CD14-positive monocyte (primary cell): Measurements from ENCODE around the gene MRPL9. TPM values are rescaled to one million over a fixed set of nuclear protein-coding genes. Genes with fewer than 3 reads are reported as not detected.

Experiments used
- DNase-seq, 3 donors: peaks; one replicate each; pipeline ENCODE4 v3.0.0-alpha.2; 2011 to 2022
- H2AFZ ChIP-seq: 2 replicates; pipeline ENCODE4 v1.6.0; 2012; ENCODE audit warnings: mild to moderate bottlenecking, low read depth, low read length, inconsistent platforms; ENCODE audit not compliant: insufficient read depth, poor library complexity, severe bottlenecking
- H3K27ac ChIP-seq, 2 donors: 1 replicate in 1 of 2; 2 replicates in 1 of 2; pipeline ENCODE4 v1.5.1; 2012 to 2013; ENCODE audit warnings: low read length in 2 of 2, control low read depth in 1 of 2, inconsistent platforms in 1 of 2, low read depth in 1 of 2, mild to moderate bottlenecking in 1 of 2
- H3K27me3 ChIP-seq, 2 donors: one replicate each; pipeline versions ENCODE4 v1.6.0 to v1.6.1; 2011 to 2013; ENCODE audit warnings: low read length in 2 of 2; ENCODE audit not compliant: control insufficient read depth in 2 of 2, insufficient read depth in 2 of 2
- H3K36me3 ChIP-seq, 2 donors: replicated peaks in 1 of 2; 1 replicate in 1 of 2; 2 replicates in 1 of 2; pipeline versions ENCODE4 v1.5.1 to v1.6.1; 2012 to 2013; ENCODE audit warnings: low read length in 2 of 2, control low read depth in 1 of 2, inconsistent platforms in 1 of 2, mild to moderate bottlenecking in 1 of 2; ENCODE audit not compliant: insufficient read depth in 2 of 2, control insufficient read depth in 1 of 2
- H3K4me1 ChIP-seq, 2 donors: 1 replicate in 1 of 2; 2 replicates in 1 of 2; pipeline versions ENCODE4 v1.5.1 to v1.6.1; 2012 to 2013; ENCODE audit warnings: low read length in 2 of 2, control low read depth in 1 of 2, inconsistent platforms in 1 of 2, mild to moderate bottlenecking in 1 of 2, moderate library complexity in 1 of 2; ENCODE audit not compliant: insufficient read depth in 2 of 2, control insufficient read depth in 1 of 2
- H3K4me2 ChIP-seq: replicated peaks from 2 replicates; pipeline ENCODE3; 2012; ENCODE audit warnings: low read length, moderate library complexity, mild to moderate bottlenecking; ENCODE audit not compliant: poor library complexity, severe bottlenecking; ENCODE audit errors: extremely low read depth
- H3K4me3 ChIP-seq, 3 experiments: fragments of 200-600 bp in 1 of 3; sonication (generic) in 1 of 3; replicated peaks in 1 of 3; 1 replicate in 2 of 3; 2 replicates in 1 of 3; pipeline ENCODE4 v1.5.1; 2011 to 2013; ENCODE audit warnings: low read length in 3 of 3, mild to moderate bottlenecking in 3 of 3, control low read depth in 2 of 3, low read depth in 2 of 3, inconsistent platforms in 1 of 3, moderate library complexity in 1 of 3
- H3K79me2 ChIP-seq: 2 replicates; pipeline ENCODE4 v1.6.0; 2012; ENCODE audit warnings: mild to moderate bottlenecking, control low read depth, inconsistent platforms, low read length, moderate library complexity; ENCODE audit not compliant: insufficient read depth
- H3K9ac ChIP-seq: 2 replicates; pipeline ENCODE4 v1.6.0; 2017; ENCODE audit warnings: low read length, mild to moderate bottlenecking; ENCODE audit not compliant: insufficient read depth, poor library complexity, severe bottlenecking
- H3K9me3 ChIP-seq, 2 donors: replicated peaks in 1 of 2; 1 replicate in 1 of 2; 2 replicates in 1 of 2; pipeline versions ENCODE4 v1.5.1 to v1.6.1; 2012 to 2013; ENCODE audit warnings: low read length in 2 of 2, control low read depth in 1 of 2; ENCODE audit not compliant: control insufficient read depth in 1 of 2, insufficient read depth in 1 of 2
- H4K20me1 ChIP-seq: 2 replicates; pipeline ENCODE4 v1.6.0; 2012; ENCODE audit warnings: mild to moderate bottlenecking, low read length, control low read depth, moderate library complexity; ENCODE audit not compliant: insufficient read depth
- H3K27ac Mint-ChIP-seq, 7 donors: one replicate each; pipeline ENCODE4 v1.8.0; 2020; ENCODE audit warnings: mild to moderate bottlenecking in 7 of 7, mixed read lengths in 7 of 7, moderate library complexity in 6 of 7, inconsistent platforms in 2 of 7
- H3K27me3 Mint-ChIP-seq, 3 donors: one replicate each; pipeline ENCODE4 v1.8.0; 2021 to 2022; ENCODE audit warnings: low read depth in 3 of 3, mild to moderate bottlenecking in 3 of 3, mixed read lengths in 3 of 3, moderate library complexity in 3 of 3, inconsistent platforms in 1 of 3
- H3K36me3 Mint-ChIP-seq, 2 donors: one replicate each; pipeline ENCODE4 v1.8.0; 2020; ENCODE audit warnings: mixed read lengths in 2 of 2, inconsistent platforms in 1 of 2, mild to moderate bottlenecking in 1 of 2
- H3K4me1 Mint-ChIP-seq: one replicate; pipeline ENCODE4 v1.8.0; 2020; ENCODE audit warnings: mild to moderate bottlenecking, mixed read lengths
- H3K4me3 Mint-ChIP-seq, 2 donors: one replicate each; pipeline ENCODE4 v1.8.0; 2020; ENCODE audit warnings: mild to moderate bottlenecking in 2 of 2, mixed read lengths in 2 of 2, moderate library complexity in 1 of 2
- H3K9me3 Mint-ChIP-seq, 7 donors: one replicate each; pipeline ENCODE4 v1.8.0; 2020 to 2022; ENCODE audit warnings: mixed read lengths in 7 of 7, mild to moderate bottlenecking in 6 of 7, moderate library complexity in 6 of 7, inconsistent platforms in 2 of 7
- CTCF ChIP-seq: fragments of 200-600 bp; IDR thresholded peaks from one replicate; pipeline ENCODE4 v1.8.0; 2022; ENCODE audit warnings: antibody characterized with exemption, mild to moderate bottlenecking
- WGBS: methylation state at CpG from one replicate; pipeline ENCODE4 v1.1.5; 2013; ENCODE audit warnings: missing lambda C conversion rate; ENCODE audit not compliant: insufficient coverage; 5-methylcytosine and 5-hydroxymethylcytosine counted together
- intact Hi-C, 2 donors: fragments of 100-400 bp; cut with micrococcal nuclease; formaldehyde crosslinking; loops; one replicate each; pipeline versions ENCODE4 v1.15.0 to v1.15.1; 2023
- polyA plus RNA-seq, 3 donors: library from polyadenylated mRNA; depleted of rRNA in 1 of 3; unstranded in 2 of 3; stranded (reverse) in 1 of 3; fragments of 300-500 nt in 2 of 3; fragments of >200 nt in 1 of 3; fragmentation: Illumina TruSeq in 2 of 3; gene quantifications; 1 replicate in 2 of 3; 2 replicates in 1 of 3; pipeline ENCODE4 v1.2.3, GENCODE V29; 2012 to 2021

Gene MRPL9
- polyA plus RNA-seq, 3 donors, result 25.6 to 56.6 (median 56.4) TPM

DNA sequence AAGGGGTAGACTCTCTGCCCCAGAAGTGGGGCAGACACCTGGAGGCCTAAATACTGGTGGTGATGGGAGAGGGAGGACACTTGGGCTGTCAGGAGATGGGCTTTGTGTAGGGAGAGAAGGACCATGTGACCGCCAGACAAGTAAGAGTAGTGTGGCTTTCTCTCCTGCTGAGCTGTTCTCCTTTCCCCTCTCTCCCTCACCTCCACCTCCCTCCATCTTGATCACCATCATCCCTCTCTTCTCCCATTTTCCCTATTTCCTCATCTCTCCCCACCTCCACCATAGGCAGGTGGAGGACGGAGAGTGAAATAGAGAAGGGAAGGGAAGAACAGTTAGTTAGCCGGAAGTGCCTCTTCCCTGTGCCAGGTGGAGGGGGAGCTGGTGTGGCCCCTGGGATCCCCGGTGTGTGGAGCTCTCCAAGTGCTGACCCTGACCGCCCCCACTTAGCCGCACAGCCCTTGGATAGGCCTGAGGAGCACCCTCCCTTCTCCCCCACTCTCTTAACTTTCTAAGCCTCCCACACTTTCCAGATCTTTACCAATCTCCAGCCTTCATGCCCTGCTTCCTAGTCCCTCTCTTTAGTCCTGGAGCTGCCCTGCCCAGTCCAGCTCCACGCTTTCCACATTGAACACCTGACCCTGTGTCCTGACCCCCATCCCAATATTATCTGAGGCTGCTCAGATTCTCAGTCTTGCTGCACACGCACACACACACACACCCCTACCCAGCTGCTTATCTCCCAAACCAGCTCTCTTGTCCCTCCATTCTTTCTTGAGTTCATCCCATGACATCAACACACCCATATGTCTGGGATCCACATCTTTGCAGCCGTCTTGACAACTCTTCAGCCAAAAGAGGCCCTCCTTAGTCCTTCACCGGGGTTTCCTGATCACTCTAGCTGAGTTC lies 48.2 kb downstream of the MRPL9 start:
- Mint-ChIP-seq H3K9me3 (peaks cover 0 to 10% (median 4%) of the 10 kb centered on the region in 7 donors), H3K36me3 (peaks cover 4 to 6% of the 10 kb centered on the region in 2 donors), H3K4me3 (peak overlapping the region in 1 of 2 donors; percentile 55), H3K4me1 (peaks cover 9% of the 10 kb centered on the region), H3K27me3 (peaks cover 55 to 62% (median 59%) of the 10 kb centered on the region in 3 donors), H3K27ac (no peak overlapping the region)
- Histone ChIP-seq H3K4me2 (no peak overlapping the region), H3K79me2 (no peaks in the 10 kb centered on the region), H3K27ac (no peak overlapping the region), H2AFZ (no peak overlapping the region), H3K4me1 (peaks cover 0 to under 1% of the 10 kb centered on the region in 2 donors), H3K4me3 (no peak overlapping the region), H3K9me3 (no peaks in the 10 kb centered on the region), H3K27me3 (peaks cover 40 to 59% of the 10 kb centered on the region in 2 donors), H4K20me1 (no peaks in the 10 kb centered on the region), H3K36me3 (no peaks in the 10 kb centered on the region), H3K9ac (no peak overlapping the region)
- no peak for TF ChIP-seq CTCF
- intact Hi-C loops, result no loop called here
- no peak for DNase-seq
- 68% methylated on average over 7 of the region's 10 CpGs for WGBS

DNA sequence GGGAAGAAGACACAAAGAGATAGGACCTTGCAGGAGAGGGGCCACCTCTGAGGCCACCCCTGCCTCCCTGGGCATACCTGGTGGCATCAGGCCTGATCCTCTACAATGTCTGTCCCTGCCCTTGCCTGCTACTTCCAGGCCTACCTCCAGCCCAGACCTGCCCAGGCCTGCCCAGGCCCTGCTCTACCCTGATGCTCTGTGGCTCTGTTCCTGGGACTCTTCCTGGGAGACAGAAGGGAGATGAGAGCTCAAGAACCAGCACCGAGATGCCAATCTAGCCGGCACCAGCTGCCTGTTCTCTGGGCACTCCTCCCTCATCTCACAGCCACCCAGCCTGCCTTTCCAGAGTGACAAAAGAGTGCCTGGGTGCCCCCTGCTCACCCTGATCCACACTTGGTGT lies 49.4 kb downstream of the MRPL9 start:
- Histone ChIP-seq H3K36me3 (no peaks in the 10 kb centered on the region), H3K4me1 (no peaks in the 10 kb centered on the region), H3K4me3 (no peak overlapping the region), H4K20me1 (no peaks in the 10 kb centered on the region), H3K9ac (no peak overlapping the region), H3K27me3 (peaks cover 33 to 48% of the 10 kb centered on the region in 2 donors), H3K27ac (no peak overlapping the region), H3K9me3 (no peaks in the 10 kb centered on the region), H3K4me2 (no peak overlapping the region), H3K79me2 (no peaks in the 10 kb centered on the region), H2AFZ (no peak overlapping the region)
- 100% methylated on average over 2 of the region's 2 CpGs for WGBS
- Mint-ChIP-seq H3K27ac (peak overlapping the region in 1 of 7 donors; percentile 47), H3K27me3 (peaks cover 46 to 52% (median 48%) of the 10 kb centered on the region in 3 donors), H3K36me3 (peaks cover 4 to 6% of the 10 kb centered on the region in 2 donors), H3K4me1 (peaks cover 7% of the 10 kb centered on the region), H3K4me3 (no peak overlapping the region), H3K9me3 (peaks cover 0 to 10% (median 4%) of the 10 kb centered on the region in 7 donors)
- no peak for DNase-seq
- intact Hi-C loops, result no loop called here
- TF ChIP-seq CTCF, result no peak
